Measurements from ENCODE around the gene SDK1.

DNA sequence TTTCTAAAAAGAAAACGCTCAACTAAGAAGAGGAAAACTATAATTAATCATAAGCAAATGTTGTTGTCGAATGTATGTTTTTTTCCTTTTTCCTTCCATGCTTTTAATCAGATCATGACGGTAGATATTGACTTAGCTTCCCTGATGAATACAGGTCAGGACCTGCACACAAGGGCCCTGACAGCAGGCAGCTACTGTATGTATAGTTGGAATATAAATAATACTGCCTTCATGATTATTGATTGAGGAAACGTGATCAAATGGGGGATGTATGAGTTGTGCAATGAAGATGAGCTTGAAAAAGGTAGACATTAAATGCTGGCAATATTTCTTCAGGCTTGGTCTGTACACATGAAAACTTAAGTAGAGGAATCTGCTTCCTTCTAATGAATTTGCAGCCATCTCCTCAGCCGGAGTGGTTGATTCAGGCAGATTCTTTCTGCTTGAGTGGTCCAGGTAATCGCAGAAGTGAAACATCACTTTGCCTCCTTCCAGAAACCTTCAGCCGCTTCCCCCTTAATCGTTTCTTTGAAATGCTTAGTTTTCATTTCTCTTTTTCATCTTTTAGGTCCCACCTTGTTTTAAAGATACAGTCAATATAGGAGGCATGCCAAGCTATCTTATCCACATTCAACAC, 656.5 kb downstream of the SDK1 start:
- TF ChIP-seq POLR2A (IDR thresholded peaks at IDR 0.05) (no peak), CTCF (IDR thresholded peaks at IDR 0.05) (no peak)
